Type B pancreatic cell (in vitro differentiated cells): ENCODE results near the gene CDK12. TPM values are rescaled to one million over a fixed set of nuclear protein-coding genes. Genes with fewer than 3 reads are reported as not detected.
A peak's percentile ranks its signal among the peaks of the same experiment; 100 is the strongest.

Experiments
- DNase-seq: peaks from one replicate; pipeline ENCODE4 v3.0.0; 2021; ENCODE audit warnings: mixed read lengths; ENCODE audit not compliant: unreplicated experiment; ENCODE audit errors: extremely low spot score
- H3K27ac Mint-ChIP-seq: 2 replicates; pipeline ENCODE4 v1.8.0; 2021; ENCODE audit warnings: mild to moderate bottlenecking, mixed read lengths
- H3K27me3 Mint-ChIP-seq: 2 replicates; pipeline ENCODE4 v1.8.0; 2021; ENCODE audit warnings: mixed read lengths
- H3K36me3 Mint-ChIP-seq: 2 replicates; pipeline ENCODE4 v1.8.0; 2021; ENCODE audit warnings: mixed read lengths
- H3K4me1 Mint-ChIP-seq: one replicate; pipeline ENCODE4 v1.8.0; 2021; ENCODE audit warnings: mixed read lengths; ENCODE audit not compliant: unreplicated experiment
- H3K4me3 Mint-ChIP-seq: 2 replicates; pipeline ENCODE4 v1.8.0; 2021; ENCODE audit warnings: mild to moderate bottlenecking, mixed read lengths
- H3K9me3 Mint-ChIP-seq: 2 replicates; pipeline ENCODE4 v1.8.0; 2021; ENCODE audit warnings: mixed read lengths
- total RNA-seq: library from RNA; stranded (reverse); gene quantifications from 2 replicates; pipeline ENCODE4 v1.2.1, GENCODE V29; 2021; ENCODE audit warnings: low replicate concordance
- TF ChIP-seq, protein P1 (sequence below): fragments of 200-600 bp; sonication (generic); conservative IDR thresholded peaks from 2 replicates; pipeline ENCODE4 v1.5.0; 2021; ENCODE audit warnings: antibody characterized with exemption, mild to moderate bottlenecking

CDK12 gene
- total RNA-seq, 1 donor from 2014 or later = 64.5 TPM

DNA sequence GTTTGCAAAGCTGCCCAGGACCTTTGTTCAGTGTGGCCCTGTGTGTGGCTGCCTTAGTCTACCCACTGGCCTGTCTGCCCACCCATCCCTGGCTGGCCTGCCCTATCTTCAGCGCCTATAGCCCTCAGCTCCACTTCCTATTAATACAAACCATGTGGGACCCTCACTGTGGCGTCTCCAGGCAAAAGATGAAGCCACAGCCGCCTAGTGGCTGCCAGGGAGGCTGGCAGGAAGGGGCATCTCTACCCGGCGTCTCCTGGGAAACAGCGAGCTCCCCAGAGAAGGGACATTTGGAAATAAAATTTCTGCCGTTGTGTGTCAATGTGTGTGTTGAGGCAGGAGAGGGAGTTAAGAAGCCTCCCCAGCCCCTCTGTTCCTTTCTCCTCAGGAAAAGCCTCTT lies 114.9 kb downstream of the CDK12 start:
- peaks cover 8% of the 10 kb centered on the region for H3K36me3 Mint-ChIP-seq
- peaks cover 34% of the 10 kb centered on the region for H3K27me3 Mint-ChIP-seq
- peaks cover 6% of the 10 kb centered on the region for H3K9me3 Mint-ChIP-seq
- no peak overlapping the region for H3K4me3 Mint-ChIP-seq
- no peak overlapping the region for H3K27ac Mint-ChIP-seq
- H3K4me1 Mint-ChIP-seq = peaks cover 25% of the 10 kb centered on the region
- TF ChIP-seq, protein P1, sequence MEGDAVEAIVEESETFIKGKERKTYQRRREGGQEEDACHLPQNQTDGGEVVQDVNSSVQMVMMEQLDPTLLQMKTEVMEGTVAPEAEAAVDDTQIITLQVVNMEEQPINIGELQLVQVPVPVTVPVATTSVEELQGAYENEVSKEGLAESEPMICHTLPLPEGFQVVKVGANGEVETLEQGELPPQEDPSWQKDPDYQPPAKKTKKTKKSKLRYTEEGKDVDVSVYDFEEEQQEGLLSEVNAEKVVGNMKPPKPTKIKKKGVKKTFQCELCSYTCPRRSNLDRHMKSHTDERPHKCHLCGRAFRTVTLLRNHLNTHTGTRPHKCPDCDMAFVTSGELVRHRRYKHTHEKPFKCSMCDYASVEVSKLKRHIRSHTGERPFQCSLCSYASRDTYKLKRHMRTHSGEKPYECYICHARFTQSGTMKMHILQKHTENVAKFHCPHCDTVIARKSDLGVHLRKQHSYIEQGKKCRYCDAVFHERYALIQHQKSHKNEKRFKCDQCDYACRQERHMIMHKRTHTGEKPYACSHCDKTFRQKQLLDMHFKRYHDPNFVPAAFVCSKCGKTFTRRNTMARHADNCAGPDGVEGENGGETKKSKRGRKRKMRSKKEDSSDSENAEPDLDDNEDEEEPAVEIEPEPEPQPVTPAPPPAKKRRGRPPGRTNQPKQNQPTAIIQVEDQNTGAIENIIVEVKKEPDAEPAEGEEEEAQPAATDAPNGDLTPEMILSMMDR = peak; percentile 78
- DNase-seq = no peak

DNA sequence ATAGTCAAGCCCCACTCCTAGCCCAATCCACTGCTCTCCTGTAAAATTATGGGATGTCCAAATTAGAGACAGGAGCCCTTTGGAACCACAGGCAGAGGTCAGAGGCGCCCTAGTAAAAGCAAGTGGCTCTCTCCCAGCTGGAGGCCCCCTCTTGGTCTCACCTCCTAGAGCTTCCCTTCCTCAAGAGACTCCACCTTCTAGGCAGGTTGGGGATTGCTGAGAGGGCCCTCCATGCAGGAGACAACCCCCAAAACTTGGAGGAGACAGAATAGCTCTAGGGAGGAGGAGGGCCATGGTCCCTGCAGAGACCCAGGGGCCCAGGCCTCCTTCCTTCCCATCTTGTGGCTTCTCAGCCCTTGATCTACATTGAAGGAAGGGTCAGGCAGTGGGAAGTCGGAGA lies 117.0 kb downstream of the CDK12 start:
- H3K4me1 Mint-ChIP-seq = peaks cover 25% of the 10 kb centered on the region
- H3K27ac Mint-ChIP-seq = no peak overlapping the region
- H3K9me3 Mint-ChIP-seq = no peaks in the 10 kb centered on the region
- no peak overlapping the region for H3K4me3 Mint-ChIP-seq
- TF ChIP-seq, protein P1 = no peak
- H3K36me3 Mint-ChIP-seq = no peaks in the 10 kb centered on the region
- no peak for DNase-seq
- H3K27me3 Mint-ChIP-seq = peaks cover 46% of the 10 kb centered on the region

DNA sequence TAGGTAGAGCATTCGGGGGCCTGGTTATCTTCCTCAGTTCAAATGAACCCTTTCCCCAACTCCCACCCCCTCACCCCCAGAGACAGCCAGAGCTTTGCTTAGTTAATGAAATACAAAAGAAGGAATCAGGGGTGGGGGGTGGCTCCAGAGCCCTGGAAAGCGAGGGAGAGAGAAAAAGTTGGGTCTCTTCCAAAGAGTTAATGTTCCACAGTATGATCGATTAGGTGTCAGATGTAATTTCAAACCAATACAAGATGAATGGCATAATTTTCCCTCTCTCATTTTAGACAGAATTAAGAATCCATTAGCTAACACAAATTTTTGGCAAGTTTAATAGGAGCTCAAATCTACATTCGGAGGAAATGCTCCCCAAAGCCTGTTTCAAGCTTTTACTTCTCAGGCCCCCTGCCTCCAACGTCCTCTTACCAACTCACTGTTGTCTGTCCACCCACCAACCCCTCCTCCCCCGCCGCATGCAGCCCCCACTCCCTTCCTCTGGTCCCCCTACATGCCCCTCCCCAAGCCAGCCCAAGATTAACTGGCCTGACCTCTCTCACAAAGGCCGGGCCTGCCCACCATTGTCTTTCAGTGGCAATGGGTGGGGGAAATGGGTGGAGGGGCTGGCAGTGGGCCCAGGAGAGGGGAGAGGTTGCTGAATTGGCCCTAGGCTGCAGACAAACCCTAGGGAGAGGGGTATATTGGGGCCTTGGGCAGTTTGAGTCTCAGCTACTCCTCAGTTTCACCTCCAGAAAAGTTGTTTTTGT lies 118.2 kb downstream of the CDK12 start:
- peaks cover 52% of the 10 kb centered on the region for H3K27me3 Mint-ChIP-seq
- TF ChIP-seq, protein P1 = no peak

DNA sequence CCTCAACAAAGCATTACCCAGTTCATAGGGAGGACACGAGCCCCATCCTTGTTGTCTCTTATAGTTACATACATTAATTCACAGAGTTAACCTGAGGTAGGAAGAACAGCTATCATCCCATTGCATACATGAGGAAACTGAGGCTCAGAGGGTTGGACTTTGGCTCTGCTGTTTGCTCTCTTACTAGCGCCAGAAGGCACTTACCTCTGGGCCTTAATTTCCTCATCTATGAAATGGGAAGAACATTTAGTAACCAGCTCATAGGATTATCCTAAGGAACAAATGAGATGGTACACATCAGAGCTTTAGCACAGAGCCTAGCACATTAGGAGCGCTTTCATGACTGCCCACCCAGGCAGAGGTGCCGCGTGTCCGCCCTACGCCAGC lies 118.8 kb downstream of the CDK12 start:
- H3K36me3 Mint-ChIP-seq = no peaks in the 10 kb centered on the region
- no peak for DNase-seq
- H3K27ac Mint-ChIP-seq = no peak overlapping the region
- peaks cover 16% of the 10 kb centered on the region for H3K4me1 Mint-ChIP-seq
- no peaks in the 10 kb centered on the region for H3K9me3 Mint-ChIP-seq
- peaks cover 55% of the 10 kb centered on the region for H3K27me3 Mint-ChIP-seq
- no peak overlapping the region for H3K4me3 Mint-ChIP-seq
- TF ChIP-seq, protein P1 = no peak

More for the DNA sequence above, 118.2 kb downstream of the CDK12 start:
- Mint-ChIP-seq H3K9me3 (no peaks in the 10 kb centered on the region), H3K4me1 (peaks cover 20% of the 10 kb centered on the region), H3K27ac (peak overlapping the region; percentile 48), H3K4me3 (peak overlapping the region; percentile 65), H3K36me3 (no peaks in the 10 kb centered on the region)
- DNase-seq = no peak

DNA sequence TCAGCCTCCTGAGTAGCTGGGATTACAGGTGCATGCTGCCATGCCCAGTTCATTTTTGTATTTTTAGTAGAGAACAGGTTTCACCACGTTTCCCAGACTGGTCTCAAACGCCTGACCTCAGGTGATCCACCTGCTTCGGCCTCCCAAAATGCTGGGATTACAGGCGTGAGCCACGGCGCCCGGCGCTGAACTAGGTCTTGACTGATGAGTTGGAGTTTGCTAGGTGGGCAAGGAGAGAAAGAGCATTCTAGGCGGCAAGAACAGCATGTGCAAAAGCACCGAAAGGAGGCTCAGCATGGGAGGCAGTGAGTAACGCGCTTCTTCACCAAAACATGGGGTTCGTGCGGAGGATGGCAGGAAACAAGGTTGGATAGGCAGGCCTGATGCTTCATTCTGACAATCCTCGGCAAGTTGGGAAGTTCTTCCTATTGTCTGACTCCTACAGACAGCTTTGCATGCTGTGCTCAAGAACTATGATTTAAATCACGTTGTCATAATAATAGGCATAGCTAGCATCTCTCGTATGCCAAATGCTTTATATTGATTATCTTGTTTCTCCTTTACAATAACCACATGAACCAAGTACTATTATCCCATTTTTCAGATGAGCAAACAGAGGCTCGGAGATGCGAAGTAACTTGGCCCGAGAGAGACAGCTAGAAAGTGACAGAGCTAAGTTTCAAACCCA lies 119.9 kb downstream of the CDK12 start:
- DNase-seq = no peak
- no peak overlapping the region for H3K27ac Mint-ChIP-seq
- peaks cover 50% of the 10 kb centered on the region for H3K27me3 Mint-ChIP-seq

More for the DNA sequence above, 119.9 kb downstream of the CDK12 start:
- Mint-ChIP-seq H3K9me3 (no peaks in the 10 kb centered on the region), H3K36me3 (no peaks in the 10 kb centered on the region), H3K4me1 (peaks cover 14% of the 10 kb centered on the region), H3K4me3 (no peak overlapping the region)
- TF ChIP-seq, protein P1 = no peak
